Coronary artery (tissue), 2 donors: ENCODE results near the gene ELK1.

Source experiments
- DNase-seq: peaks from one replicate; pipeline ENCODE4 v3.0.0-alpha.2; 2017; ENCODE audit warnings: low spot score
- H3K27ac ChIP-seq, 2 donors: fragments of 200-600 bp; sonication (generic); one replicate each; pipeline ENCODE4 v1.5.1; 2016 to 2019
- H3K4me3 ChIP-seq: fragments of 200-600 bp; sonication (generic); 2 replicates; pipeline ENCODE4 v1.5.1; 2016; ENCODE audit warnings: mild to moderate bottlenecking, moderate library complexity
- CTCF ChIP-seq: fragments of 200-600 bp; sonication (generic); IDR thresholded peaks from one replicate; pipeline ENCODE4 v1.5.1; 2019; ENCODE audit warnings: antibody characterized with exemption

The ELK1 gene

GRCh38 chrX:47644557-47645091, 5.7 kb downstream of the ELK1 start:
- TF ChIP-seq CTCF = no peak
- peak overlapping the region in 1 of 2 donors; percentile 14 for H3K27ac ChIP-seq
- DNase-seq = no peak

GRCh38 chrX:47643926-47644325, 6.4 kb downstream of the ELK1 start:
- Histone ChIP-seq H3K27ac (no peak overlapping the region), H3K4me3 (no peak overlapping the region)
- DNase-seq = no peak
- TF ChIP-seq CTCF = no peak

More at GRCh38 chrX:47644557-47645091, 5.7 kb downstream of the ELK1 start:
- no peak overlapping the region for H3K4me3 ChIP-seq

GRCh38 chrX:47638816-47639215, 11.5 kb downstream of the ELK1 start:
- TF ChIP-seq CTCF = no peak
- Histone ChIP-seq H3K4me3 (no peak overlapping the region), H3K27ac (no peak overlapping the region)
- DNase-seq = no peak

GRCh38 chrX:47637546-47638195, 12.7 kb downstream of the ELK1 start:
- no peak for DNase-seq
- no peak for TF ChIP-seq CTCF
- Histone ChIP-seq H3K4me3 (peak overlapping the region; percentile 50), H3K27ac (no peak overlapping the region)

GRCh38 chrX:47634871-47635575, 15.3 kb downstream of the ELK1 start:
- Histone ChIP-seq H3K27ac (no peak overlapping the region), H3K4me3 (no peak overlapping the region)
- no peak for DNase-seq
- no peak for TF ChIP-seq CTCF

- no peak overlapping the region for H3K4me3 ChIP-seq
- DNase-seq = no peak
- no peak for TF ChIP-seq CTCF
- no peak overlapping the region for H3K27ac ChIP-seq
Observed at GRCh38 chrX:47633689-47634590, 16.4 kb downstream of the ELK1 start.
